Measurements from ENCODE around the gene GIPC1. TPM values are rescaled to one million over a fixed set of nuclear protein-coding genes. Genes with fewer than 3 reads are reported as not detected.
A peak's percentile ranks its signal among the peaks of the same experiment; 100 is the strongest.

GIPC1 gene
- total RNA-seq, 1 experiment from 2014 or later = 231 TPM

DNA sequence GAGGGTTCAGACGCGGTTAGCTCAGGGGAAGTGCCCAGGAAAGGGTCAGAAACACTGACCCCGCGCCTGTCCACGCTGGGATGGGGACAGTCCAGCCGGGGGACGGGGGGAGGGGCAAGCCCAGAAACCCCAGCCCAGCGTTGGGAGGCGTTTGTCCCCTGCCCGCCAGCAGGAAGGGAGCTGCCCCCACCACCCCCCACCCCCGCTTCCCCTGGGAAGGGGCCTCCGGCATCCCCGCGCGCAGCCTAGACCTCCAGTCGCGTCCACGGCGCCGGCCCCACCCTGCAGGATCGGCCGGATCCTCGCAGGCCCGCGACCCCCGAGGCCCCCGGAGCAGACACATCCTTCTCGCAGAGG is 277 bp downstream of the GIPC1 start:
- DNase-seq (ENCODE audit: low read depth) = no peak

- no peak for DNase-seq (ENCODE audit: low read depth)
These were observed 836 bp downstream of the GIPC1 start for GRCh38 chr19:14494910-14495671.

DNA sequence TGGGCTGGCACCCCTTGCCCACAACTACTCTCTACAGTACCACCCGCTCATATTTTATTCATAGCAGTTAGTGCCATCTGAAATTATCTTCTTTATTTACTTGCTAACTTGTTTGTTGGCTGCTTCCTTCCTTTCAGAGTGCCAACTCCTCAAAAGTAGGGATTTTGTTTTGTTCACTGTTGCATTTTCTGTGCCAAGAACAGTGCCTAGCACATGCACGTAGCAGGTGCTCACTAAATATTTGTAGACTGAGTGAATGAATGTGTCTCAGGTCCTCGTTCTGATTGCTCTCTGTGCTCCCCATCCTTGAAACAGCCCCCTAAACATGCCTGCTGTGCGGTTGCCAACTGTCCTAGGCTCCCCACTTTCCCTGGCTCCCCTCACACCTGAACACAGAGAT is 1.5 kb downstream of the GIPC1 start:
- DNase-seq (ENCODE audit: low read depth) = no peak

DNA sequence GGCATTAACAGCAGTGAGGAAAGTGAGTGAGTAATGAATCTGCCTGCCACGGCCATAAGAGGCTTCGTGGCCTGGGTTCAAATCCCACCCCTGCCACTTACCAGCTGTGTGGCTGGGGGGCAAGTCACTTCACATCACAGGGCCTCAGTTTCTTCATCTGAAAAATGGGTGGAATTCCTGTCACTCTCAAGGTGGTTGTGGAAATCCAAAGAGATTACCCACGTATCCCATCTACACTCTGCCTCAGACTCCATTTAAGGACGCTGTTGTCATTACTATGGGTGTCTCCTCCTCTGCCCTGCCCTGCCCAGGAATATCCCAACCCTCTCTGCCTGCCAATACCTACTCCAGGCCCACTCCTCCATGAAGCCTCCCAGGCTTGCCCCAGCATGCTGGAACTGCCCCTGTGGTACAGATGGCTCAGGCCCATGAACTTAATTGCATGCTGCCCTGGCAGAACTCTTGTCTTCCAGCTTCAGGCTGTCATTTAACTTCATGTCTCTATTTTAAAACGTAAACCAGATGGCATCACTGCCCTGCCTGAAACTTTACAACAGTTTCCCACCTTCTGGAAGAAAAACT is 3.1 kb downstream of the GIPC1 start:
- DNase-seq (ENCODE audit: low read depth) = no peak

- DNase-seq (ENCODE audit: low read depth) = no peak
These were observed 8.4 kb downstream of the GIPC1 start for GRCh38 chr19:14487370-14488125.

DNA sequence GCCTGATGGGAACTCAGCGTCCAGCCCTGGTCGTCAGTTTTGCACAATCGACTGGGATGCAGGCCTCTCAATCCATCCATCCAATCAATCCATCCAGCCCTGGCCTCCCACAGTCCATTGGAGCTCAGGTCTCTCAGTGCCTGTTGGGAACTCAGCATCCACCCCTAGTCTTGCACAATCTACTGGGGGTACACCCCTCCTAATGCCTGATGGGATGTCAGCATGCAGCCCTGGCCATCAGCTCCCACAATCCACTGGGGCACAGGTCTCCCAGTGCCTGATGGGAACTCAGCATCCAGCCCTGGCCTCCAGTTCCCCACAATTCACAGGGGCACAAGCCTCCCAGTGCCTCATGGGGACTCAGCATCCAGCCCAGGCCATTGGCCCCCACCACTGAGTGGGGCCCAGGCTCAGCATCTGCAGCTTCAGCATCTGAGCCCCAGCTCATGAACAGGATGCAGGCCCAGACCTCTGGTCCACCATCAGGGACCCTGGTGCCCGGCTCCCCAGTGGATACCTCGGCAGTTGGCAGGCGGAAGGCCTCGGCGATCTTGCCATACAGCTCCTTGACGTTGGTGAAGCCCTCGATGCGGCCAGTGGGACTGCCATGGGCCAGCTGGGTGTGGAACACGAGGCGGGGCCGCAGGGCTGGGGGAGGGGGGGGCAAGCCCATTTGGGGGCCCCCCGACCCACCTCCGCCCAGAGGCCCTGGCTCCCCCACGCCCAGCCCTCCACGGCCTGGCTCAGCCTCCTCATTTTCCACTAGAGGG is 13.6 kb downstream of the GIPC1 start:
- no peak for DNase-seq (ENCODE audit: low read depth)

DNA sequence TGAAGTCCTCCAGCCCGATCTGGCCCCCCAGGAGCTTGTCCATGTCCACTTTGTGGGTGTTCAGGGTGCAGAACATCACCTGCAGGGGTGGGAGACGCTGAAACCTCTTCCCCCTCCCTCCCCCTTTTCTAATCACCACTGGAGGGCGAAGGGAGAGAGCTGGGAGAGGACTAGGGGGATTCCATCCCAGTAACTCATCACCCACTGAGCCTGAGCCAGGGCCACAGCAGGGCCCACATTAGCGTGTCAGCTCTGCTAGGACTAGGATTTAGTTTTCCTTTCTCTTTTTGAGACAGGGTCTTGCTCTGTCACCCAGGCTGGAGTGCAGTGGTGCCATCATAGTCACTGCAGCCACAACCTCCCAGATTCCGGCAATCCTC is 15.2 kb downstream of the GIPC1 start:
- no peak for DNase-seq (ENCODE audit: low read depth)

- DNase-seq (ENCODE audit: low read depth) = no peak
These were observed 15.8 kb downstream of the GIPC1 start for GRCh38 chr19:14479975-14480699.

DNA sequence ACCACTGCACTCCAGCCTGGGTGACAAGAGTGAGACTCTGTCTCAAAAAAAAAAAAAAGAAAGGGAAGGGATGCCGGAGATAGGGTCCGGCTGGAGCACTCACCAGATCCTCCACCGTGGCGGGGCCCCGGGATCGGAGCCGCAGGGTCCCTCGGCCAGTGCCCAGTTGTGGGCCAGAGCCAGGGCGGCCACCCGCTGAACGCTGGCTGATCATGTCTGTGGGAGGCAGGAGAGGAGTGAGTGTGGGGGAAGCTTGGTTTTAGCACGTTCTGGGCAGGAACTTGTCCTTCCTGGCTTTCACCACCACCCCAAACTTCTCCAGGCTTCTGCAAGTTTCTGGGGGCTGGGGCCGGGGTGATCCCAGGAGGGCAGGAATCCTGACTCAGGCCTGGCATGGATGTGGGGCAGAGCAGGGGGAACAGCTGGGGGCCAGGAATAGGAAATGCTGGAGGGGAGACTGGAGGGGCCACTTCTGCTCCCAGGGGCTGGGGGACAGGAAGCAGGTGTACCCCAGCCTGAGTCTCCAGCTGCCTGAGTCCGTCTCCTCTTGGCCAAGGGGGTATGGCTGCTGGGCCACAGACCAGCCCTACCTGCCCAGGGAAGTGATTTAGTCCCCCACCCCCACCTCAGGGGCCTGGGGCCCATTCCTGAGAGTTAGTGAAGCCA is 16.5 kb downstream of the GIPC1 start:
- no peak for DNase-seq (ENCODE audit: low read depth)

DNA sequence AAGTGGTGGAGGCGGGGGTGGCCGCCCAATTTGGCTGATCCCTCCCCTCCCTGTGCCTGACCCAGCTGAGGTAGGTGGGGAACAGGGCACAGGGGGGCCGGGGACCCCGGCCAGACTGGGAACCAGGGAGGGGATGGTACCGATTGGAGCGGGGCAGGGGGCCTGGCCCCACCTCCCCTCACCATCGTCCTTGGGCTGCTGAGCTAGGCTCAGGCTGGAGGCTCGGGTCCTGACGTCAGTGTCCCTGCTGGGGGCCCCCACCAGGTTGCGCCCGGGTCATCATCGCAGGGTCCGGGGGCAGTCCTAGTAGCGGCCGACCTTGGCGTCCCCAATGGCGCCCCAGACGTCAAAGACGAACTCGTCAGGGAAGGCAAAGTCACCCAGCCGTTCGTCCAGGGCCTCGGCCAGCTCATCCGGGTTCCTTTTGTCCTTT is 17.8 kb downstream of the GIPC1 start:
- DNase-seq (ENCODE audit: low read depth) = no peak

DNA sequence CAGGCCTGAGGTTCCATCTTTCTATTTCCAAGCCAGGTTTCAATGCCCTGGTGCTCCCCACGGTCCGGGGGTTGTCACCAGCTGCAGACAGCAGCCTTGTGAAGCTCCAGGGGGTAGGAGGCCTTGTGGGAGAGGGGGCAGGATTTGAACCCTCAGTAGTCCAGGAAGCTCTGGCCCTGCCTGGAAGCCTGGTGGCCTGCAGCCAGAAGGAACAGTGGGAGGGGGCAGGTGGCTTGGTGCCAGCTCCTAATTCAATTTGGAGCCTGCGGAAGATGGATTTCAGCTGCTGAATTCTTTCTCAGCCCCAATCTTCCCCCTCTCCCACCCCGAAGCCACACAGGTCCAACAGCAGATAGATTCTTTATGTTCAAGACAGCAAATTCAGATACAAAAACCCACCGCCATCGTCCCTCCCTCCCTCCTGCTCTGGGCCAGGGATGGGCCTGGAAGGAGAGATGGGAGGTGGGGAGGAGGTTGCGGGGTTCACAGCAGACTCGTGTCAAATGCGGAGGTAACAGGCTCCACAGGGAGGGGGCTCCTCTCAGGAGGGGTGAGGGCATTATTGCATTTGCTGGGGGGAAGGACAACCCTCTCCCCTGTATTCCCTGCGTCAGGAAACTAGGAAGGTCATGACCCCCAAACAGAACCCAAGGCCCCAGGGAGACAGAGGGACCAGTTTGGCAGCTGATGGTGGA is 18.4 kb downstream of the GIPC1 start:
- DNase-seq (ENCODE audit: low read depth) = no peak

- DNase-seq (ENCODE audit: low read depth) = peak; percentile 54
These were observed 19.1 kb downstream of the GIPC1 start for GRCh38 chr19:14476673-14477401.

DNA sequence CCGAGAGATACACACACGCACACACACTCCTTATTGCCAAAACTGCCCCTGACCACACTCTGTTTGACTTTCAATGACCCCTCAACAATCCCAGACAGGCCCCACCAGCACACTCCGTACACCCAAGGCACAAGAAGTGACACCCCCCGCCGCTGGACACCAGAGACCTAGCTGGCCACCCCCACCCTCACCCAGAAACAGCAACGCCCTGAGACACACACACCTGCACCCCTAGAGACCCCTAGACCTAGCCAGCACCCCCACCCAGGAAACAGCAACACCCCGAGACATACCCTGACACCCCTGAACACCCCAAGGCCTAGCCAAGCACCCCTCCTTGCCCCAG is 19.6 kb downstream of the GIPC1 start:
- DNase-seq (ENCODE audit: low read depth) = no peak

- peak; percentile 49 for DNase-seq (ENCODE audit: low read depth)
These were observed 20.5 kb downstream of the GIPC1 start, which contains the start of gene PTGER1 for GRCh38 chr19:14475251-14476073. PTGER1 (minus strand) TSS chr19:14475354; CDS start chr19:14474320, 1,034 bp downstream.

DNA sequence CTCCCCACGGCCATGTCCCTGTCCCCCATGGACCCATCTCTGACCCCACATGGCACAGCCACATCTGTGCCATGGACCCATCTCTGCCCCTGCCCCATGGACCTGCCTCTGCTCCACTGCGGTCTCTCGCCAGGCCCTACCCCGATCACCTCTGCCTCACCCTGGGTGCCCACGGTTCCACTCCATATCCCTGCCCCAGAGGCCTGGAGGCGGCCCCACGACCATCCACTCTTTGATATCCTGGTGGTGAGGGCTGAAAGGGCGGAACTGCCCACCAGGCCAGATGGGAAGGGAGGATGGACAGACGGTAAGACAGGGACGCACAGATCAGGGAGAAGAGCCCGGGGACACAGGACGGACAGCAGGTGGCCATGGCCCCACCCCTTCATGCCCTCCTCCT is 21.1 kb downstream of the GIPC1 start:
- no peak for DNase-seq (ENCODE audit: low read depth)

DNA sequence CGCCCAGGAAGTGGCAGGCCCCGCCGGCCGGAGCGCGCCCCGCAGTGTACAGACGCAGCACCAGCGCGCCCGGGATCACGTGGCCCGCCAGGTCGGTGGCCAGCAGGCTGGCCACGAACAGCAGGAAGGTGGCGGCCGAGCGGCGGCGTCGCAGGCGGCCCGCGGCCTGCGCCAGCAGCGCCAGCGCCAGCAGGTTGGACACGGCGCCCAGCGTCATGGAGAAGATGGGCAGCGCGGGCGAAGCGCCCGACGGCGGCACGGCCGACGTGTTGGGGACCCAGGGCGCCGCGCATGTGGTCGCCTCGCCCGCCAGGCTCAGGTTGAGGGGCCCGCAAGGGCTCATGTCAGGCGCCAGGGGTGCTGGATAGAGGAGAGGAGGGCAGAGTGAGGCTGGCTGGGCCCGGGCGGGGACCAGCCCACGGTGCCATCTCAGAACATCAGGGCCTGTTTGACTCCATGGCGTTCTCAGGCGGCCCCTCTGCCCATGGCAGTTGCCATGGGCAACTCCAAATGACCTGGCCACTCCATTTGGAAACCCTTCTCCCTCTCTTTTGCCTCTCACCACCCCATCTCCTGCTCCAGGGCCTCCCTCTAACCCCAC is 21.8 kb downstream of the GIPC1 start:
- no peak for DNase-seq (ENCODE audit: low read depth)

- no peak for DNase-seq (ENCODE audit: low read depth)
These were observed 22.6 kb downstream of the GIPC1 start for GRCh38 chr19:14473073-14473977.

Measured in HT1080 (cell line).